Kidney glomerular epithelial cell (primary cell): ENCODE measurements around the gene PYGM.

ENCODE experiments used
- DNase-seq: peaks from one replicate; lab custom pipeline; 2025; lab: John Stamatoyannopoulos, UW

PYGM gene

DNA sequence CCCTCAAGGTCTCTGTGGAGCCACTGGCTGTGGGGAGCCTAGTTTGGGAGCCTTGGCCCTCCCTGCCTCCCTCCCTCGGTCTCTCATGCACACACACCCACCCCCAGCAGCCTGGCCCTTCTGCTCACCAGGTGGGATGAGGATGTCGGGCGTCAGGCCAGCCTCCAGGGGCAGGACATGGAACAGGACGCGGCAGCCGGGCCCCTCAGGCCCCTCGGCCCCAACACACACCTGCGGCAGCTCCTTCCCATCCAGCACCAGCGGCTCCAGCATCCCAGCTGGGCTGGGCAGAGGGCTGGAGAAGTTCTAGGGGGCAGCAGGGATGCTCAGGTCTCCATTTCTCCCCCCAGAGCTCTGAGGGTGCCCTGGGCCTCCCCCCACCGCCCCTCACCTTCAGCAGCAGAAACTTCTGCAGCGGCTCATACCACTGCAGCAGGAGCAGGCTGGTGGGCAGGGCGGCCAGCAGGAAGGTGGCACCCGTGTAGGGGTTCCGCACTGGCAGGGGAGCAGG lies 32.1 kb upstream of the PYGM start:
- no peak for DNase-seq

DNA sequence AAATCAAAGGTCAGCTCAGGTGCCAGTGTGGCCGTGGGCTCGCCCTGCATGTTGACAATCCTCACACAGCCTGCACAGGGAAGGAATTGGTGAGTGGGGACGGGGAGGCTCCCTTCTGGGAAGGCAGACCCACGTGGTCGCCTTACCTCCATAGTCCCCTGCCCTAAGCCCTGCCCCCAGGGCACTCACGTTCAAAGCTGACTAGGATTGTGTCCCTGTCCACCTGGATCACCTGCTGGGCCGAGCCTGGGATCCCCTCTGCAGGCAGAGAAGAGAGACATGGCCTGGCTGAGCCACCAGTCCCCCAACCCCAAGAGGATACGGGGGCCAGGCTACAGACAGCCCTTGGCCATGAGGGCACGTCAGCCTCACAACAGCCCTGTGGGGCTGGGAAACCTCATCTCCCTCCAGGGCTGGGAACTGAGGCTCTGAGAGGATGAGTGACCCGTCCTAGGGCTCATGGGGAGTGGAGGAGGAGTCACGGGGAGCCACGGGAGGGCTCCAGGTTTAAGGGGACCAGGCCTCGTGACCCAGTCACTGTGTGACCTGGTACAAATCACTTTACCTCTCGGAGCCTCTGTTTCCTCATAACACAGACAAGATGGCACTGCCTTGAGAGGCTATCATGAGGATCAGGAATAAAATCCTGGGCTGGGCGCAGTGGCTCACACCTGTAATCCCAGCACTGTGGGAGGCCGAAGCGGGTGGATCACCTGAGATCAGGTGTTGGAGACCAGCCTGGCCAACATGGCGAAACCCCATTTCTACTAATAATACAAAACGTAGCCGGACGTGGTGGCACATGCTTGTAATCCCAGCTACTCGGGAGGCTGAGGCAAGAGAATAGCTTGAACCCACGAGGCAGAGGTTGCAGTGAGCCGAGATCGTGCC lies 30.7 kb upstream of the PYGM start:
- DNase-seq, result no peak

DNA sequence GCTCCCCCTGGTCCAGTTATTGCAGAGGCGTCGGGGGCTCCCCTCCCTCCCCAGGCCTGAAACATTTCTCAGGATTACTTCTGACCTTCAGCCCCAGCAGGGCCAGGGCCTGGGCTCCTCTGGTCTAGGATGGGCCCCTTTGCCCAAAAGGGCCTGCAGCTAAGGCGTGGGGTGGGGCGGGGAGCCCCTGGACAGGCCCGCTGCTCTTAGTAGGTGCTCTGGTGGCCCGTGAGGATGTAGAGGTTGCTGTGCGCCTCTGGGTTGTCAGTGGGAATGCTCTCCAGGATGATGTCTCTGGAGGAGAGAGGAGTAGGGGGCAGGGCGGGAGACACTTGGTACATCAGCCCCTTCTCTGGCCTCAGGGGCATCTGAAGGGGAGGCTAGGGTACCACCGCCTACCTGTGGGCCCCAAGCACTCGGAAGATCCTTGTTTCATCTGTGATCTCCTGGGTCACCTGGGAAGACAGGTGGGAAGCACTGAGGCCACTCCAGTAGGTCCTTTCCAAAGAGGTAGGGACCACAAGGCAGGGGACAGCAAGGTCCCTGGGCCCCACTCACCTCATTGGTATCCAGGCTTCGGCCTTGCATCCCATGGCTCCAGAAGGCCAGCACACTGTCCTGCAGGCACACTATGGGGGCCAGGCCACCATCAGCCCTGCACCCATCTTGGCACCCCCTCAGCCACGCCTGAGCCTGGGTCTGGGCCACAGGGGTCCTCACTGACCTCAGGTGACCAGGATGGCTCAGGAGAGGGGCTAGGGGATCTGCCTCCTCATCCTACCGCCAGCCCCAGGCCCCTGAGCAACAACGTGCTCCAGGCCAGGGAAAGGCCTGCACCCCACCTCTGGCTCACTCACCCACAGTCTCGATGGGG lies 29.8 kb upstream of the PYGM start:
- DNase-seq, result no peak

DNA sequence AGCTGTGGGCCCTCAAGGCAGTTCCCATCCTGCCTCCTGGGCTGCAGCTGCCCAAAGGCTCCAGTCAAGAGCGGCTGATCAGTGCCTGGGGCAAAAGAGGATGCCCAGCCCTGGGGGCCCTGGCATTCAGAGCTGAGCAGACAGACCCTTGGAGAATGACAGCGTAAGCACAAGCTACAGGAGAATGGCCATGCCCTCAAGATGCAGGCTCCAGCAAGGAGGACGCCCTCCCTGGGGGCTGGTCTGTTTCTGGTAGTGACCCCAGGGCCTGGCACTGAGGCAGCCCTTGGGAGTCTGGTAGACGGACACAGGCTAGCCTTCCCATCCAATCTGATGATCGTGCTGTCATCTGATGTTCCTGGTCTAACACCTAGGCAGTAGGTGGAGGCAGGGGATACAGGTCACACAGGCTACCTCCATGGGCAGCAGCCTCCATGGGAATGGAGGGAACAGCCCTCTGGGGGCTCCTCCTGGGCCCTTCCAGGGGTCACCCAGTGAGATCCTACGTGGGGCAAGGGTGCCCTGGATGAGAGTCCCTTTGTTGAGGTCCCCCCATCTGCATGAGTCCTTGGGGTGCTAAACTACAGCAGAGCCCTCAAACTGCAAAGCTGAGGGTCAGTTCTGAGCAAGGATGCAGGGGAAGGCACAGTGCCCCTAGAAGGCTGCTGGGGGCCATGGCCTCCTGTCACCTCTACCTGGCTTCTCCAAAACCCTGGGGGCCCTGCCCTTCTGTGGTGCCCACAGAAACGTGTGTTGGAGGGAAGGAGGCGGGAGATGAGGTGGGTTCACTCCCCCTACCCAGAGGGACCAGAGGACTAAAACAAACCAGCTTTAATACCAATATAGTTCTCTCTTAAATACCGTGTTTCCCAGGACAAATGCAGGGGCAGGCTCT lies 28.8 kb upstream of the PYGM start:
- no peak for DNase-seq

DNA sequence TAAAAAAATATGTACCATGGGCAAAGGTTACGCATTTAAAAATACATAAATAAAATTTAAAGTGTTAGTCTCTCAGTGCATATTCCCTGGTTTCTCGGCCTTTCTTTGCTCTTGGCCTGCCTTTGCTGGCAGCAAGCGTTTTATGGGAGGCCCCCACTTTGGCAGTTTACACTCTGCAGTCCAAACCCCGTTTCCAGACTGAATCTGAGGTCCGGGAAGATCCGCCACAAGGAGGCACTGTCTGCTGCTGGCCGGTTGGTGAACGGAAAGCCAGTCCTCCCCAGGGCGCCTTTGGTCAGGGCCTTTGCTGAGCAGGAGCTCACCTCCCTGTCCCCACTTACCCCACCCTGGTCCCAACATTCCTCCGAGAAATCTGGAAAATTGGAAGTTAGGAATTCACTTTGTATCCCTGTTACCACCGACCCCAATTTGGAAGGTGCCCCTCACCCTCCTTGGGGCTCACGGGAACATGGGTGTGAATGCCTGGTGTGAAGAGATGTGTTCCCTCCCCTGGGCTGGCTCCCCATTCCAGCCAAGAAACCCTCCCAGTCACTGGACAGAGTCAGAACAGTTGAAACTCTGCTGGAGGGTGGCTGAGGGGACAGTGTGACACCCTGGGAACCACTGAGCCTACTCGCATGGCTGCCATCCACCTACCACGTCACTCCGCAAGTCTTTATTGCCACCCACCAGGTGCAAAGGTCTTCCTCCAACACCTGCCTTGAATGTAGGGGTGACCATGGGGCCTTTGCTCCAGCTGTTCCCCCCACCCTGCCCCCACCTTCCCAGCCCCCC lies 27.9 kb upstream of the PYGM start:
- peak; percentile 20 for DNase-seq

DNA sequence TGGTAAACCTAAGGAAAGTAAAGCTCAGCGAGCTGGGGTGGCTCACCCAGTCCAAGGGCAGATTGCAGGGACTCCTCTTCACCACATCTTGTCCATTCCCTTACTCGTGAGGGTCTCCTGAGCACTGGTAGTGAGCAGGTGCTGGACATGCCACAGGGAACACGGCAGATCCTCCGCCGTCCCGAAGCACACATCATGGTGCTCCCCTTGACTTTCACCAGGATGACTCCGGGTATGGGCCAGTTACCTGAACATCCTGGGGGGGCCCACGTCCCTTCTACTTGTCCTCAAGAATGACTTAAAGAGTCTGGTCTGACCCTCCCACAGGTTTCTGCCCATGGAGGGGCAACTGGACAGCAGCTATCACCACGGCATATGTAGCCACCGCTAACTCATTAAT lies 26.5 kb upstream of the PYGM start:
- DNase-seq, result no peak

DNA sequence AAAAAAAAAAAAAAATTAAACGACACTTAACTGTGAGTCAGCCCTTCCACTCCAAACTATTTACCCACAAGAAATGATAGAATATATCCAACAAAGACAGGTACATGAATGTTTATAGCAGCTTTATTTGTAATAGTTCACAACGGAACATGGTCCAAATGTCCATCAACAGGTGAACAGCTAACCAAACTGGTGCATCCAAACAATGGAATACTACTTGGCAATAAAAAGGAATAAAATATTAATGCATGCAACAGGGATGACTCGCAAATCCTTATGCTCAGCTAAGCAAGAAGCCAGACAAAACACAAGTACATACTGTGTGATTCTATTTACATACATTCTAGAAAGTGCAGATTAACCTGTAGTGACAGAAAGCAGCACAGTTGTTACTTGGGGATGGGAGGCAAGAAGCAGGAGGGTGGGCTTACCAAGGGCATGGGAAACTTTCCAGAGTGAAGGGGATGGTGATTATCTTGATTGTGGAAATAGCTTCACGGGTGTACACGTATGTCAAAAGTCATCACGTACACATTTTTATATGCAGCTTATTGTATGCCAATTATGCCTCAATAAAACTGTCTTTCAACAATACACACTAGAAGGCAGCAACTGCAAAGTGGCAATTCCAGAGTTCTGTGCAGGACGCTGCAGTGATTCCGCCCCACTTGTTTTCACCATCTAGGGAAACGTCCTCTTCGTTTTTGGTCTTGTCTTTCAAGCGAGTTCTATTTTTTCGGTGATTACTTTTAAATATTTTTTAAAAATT lies 25.2 kb upstream of the PYGM start:
- DNase-seq, result no peak

DNA sequence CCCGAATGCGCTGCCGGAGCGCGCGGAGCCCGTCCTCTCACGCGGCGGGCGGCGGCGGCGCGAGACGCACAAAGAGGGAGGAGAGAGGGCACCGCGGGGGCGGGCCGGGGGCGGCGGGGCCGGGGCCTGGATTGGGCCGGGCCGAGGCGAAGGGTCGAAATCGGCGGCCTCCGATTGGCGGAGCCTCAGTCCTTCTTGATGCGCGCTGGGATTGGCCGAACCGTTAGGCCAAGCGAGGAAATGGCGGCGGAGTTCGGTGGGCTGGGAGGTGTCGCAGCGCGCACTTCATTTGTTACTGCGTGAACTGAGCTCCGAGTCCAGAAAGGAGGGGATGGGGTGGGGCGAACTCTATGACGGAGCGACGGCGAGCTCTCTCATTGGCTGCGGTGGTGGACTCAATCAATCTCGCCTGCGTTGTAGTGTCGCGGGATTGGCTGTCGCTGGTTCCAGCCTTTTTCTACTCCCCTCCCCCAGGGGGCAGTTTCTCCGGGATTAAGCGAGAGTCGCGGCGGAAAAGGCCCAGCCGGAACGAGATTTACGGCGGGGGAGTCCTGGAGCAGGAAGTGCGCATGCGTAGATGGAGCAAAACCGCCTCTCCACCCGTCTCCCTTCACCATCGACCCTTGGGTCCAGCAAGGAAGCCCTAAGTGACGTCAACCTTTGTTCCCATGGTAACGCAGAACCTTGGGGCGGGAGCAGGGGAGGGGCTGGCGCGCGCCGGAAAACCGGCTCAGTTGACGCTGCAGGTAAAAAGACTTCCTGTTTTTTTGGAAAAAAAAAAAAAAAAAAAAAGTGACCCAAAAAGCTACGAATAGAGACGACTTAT lies 18.9 kb upstream of the PYGM start, which contains the start of gene SF1:
Gene SF1 (minus strand): TSS at position 70 of the 826 bp plus-strand sequence. CDS start 150 bp downstream, outside the sequence.
- DNase-seq, result peak; percentile 100

DNA sequence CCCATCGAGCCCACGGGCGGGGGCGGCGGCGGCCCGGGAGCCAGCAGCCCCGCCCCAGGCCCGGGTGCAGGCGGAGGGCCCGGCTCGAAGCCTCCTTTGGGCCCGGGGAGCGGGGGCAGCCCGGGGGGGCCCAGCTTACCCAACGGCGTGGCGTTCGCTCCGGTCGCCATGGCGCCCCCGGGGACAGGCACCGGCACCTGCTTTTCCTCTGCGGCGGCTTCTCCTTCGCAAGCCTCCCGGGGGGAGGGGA lies 18.4 kb upstream of the PYGM start:
- DNase-seq, result no peak

DNA sequence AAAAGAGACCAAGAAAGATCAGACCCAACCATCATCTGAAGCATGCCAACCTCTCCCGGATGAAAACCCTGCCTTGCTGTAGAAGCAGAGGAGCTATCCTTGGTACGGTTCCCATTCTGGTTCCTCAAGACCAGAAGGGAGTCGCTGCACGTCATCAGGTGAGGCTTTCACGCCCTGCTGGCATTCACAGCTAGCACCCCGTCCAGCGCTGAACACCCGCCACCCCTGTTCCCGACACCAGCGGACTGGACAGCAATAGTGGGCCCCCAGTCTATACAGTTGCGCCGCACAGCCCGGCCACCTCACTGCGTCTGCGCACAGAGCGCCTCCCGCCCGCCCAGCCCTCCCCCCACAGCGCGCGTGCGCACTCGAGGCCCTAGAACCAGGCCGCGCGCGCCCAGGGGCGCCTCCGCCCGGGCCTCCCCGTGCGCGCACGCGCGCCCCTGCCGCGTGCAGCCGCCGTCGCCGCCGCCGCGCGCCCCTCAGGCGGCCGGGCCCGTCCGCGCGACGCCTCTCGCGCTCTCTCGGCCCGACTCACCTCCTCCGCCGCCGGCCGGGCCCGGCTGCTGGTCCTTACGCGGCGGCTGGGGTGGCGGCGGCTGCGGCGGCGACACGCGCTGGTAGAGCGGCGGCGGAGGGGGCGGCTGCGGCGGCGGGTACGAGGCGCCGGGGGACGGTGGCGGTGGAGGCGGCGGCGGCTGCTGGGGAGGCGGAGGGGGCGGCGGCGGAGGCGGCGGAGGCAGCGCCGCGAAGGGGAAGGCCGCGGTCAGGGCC lies 17.9 kb upstream of the PYGM start:
- DNase-seq, result peak; percentile 42

DNA sequence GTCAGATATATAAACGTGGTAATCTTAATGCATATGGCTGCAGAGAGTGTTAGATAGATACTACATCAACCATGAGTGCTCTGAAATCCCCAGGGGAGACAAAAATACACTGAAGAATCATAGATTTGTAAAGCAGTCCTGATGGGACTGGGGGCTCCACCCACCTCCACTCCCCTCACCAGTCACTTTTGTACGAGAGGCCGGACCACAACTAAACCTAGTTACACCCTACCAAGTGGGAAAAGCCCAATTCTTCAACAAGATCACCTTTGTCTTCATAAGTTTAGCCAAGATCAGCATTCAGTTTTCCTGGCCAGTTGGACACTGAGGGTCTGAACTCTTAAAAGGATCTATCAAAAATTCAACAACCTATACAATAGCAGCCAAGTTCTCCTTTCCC lies 17.1 kb upstream of the PYGM start:
- no peak for DNase-seq

DNA sequence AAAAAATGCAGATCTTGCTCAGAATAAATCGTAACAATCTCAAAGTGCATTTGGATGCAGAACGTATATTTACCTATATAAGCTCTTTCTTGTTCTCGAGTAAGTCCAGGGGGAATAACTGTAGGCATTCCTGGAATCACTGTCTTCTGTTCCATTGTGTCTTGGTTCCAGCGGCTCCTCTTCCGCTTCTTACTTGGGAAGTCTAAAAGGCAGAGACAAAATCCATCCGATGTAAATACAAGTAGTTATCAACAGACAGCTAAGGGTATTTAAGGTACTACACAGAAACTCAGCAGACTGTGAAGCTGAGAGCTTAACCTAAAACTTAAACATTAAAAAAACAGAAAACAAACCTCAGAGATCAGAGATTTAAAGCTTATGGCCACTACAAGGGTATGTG lies 16.7 kb upstream of the PYGM start:
- no peak for DNase-seq

DNA sequence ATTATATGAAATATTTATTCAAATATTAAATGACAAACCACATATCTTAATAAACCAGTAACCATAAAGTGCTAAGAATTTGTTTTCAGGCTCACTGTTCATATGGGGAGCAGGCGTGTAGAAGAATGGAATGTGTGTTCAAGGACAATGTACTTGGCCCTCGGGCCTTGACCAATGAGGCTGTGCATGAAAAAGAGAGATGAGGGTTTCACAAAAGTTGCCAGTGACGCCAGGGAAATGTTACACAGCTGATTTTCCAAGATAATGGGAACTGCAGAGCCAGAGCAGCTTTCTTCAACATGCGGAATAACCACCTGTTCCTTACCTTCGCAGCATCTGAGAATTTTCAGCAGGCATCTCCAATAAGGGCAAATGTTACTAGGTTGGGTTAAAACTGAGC lies 14.4 kb upstream of the PYGM start:
- DNase-seq, result no peak

DNA sequence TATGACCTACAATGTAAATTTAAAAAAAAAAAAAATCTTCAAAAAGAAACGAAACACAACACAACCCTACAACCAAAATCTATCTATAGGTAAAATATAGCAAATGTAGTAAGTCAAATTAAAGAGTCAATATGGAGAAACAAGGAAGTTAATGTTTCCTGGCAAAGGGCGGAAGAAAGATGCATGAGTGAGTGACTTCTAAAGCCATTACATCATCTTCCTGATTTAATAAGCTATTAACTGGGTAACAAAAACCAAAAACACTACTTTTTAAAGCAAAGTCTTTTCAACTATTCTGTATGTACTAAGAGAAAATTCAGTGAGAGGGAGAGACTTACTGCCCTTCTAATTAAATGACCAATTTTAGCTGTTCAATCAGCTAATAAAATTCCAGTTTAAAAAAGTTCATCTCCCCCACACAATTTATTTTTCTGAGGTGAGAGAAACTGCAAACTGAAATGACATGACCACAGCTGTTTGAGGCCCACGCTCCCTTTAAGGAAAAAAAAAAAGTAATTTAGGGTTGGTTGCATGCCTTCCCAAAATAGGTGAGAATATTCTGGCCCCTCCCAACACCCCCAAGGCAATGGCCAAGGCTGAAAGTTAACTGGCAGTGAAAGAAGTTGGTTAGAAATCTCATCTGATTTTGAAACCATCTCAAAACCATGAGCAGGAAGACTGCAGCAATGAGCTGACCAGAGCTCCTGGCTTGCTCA lies 12.7 kb upstream of the PYGM start:
- DNase-seq, result no peak

DNA sequence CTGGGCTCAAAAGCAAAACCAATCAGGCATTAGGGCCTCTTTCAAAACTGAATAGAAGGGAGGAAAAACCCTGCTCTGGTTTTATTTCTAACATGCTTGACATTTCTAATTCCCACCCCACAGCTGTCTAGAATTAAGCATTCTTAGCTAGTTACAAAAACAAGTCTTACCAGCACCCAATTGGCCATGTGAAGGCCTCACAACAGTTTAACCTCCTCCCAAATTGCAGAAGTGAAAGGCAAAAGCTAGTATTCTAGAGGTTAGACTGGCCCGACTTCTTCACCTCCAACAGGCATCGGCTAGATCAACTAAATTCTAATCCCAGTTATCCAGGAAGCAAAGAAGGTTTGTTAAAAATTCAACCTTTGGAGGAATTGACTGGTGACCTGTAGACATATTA lies 12.1 kb upstream of the PYGM start:
- DNase-seq, result no peak

DNA sequence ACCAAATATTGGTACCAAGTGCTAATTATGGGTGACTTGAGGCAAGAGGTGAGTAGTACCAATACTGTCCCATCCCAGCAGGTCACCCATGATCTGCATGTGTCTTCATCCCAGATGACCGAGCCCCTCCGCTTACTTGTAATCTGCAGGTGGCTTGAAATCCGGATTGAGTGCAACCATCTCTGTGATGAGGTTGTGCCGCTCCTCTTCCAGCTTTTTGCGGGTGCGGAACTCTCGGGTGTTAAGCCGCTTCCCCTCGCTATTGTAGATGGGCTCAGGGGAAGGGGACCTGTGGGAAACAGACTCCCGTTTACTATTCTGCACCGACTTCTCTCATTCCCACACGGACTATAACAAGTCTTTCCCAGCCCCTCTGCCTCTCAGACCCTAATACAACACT lies 10.3 kb upstream of the PYGM start:
- DNase-seq, result no peak

DNA sequence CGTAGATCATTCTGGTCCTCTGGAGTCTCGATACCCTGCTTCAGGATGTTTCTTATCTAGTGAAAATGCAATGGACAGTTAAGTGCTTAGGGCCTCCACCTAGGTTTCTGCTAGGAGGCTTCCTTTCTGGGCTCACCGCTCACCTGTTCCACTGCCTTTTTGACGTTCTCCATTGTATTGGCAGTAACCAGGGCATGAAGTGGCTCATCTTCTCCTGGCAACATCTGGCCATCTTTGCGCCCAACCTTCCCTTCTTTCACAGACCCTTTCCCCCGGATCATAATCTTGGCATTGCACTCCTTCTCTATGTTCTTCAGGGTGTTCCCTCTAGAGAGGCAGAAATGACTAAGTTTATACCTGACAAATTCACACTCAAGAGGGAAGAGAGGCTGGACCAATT lies 9.5 kb upstream of the PYGM start:
- no peak for DNase-seq

DNA sequence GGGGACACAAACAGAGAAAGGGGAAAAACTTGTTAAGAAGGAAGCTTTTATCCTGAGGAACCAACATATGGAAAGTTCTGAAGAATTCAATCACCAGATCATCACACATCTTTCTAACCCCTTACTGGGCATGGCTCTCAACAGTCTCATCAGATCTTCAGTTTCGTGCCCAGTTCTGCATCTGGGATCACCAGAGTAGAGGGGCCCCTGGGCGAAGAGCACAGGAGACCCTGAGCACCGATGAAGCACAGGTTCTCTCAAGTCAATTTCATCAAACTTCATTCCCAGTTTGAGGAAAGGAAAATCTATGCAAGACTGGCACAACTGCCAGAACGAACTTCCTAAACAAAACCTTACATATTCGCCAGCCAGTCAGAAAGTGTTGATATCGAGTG lies 8.5 kb upstream of the PYGM start:
- no peak for DNase-seq
